Activated CD4-positive, alpha-beta T cell treated with anti-CD3 and anti-CD28 coated beads for 48 hours (primary cell): ENCODE measurements around the gene C18orf32.
A peak's percentile ranks its signal among the peaks of the same experiment; 100 is the strongest.
"Not testable (repeated sequence)": the region's sequence is repeated elsewhere in the genome, so short reads cannot be mapped to it uniquely, and the experiment has no call there.

ENCODE experiments used
- DNase-seq: peaks from one replicate; pipeline ENCODE4 v3.0.0-alpha.2; 2020

Gene C18orf32

DNA sequence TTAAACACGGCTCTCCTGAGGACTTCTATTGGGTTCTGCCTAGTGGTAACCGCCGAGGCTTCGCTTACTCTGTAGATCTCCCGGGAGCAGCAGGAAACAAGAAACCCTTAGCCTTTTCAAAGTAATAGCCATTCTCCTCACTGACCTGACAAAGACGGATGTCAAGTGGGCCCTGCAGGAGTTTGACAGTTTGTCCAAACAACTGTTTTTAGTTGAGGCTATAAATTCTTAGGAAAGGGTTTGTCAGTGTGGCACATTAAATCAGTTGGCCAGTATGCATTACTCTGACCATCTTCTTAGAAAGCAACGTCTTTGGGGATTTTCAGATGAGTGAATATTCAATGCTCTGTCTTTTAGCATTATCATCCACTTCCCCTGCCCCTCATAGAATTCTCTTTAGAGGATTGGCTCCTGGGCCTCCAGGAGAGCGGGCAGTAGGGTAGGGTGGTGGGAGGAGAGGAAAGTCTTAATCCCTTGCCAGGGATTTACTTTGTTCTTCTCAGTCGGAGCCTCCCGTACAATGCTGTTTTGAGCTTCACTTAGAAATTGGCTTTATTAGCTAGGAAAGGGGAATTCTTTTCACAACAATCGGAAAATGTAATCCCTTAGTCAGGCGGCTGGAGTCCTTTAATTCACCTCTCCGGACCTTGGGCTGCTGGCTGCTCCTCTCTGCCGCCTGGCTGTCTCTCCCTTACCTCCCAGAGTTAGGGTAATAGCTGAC lies 13.3 kb upstream of the C18orf32 start:
- no peak for DNase-seq

DNA sequence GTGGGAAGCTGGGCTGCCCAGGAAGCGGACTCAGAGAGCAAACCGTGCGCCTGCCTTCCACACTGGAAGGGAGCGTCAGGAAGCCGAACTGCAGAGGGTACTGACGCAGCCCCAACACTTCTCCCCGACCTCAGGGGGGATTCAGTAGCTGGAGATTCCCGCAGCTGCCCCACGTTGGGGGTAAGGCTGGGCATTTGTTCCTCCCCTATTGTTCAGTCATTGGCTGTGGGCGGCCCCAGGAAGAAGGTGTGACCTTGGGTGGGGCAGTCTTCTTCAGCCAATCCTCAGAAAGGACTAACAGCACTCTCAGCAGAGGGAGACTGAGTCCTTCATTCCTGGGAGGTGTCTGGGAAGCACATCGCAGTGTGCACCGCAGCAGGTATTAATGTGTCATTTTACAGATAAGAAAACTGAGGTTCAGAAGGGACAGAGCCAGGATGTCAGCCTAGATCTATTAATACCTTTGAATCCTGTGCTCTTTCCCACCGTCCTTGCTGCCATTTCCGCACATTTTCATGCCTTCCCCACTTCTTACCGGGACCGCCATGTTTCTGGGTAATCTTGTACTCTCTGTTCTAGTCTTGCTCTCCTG lies 12.1 kb upstream of the C18orf32 start:
- DNase-seq, result no peak

DNA sequence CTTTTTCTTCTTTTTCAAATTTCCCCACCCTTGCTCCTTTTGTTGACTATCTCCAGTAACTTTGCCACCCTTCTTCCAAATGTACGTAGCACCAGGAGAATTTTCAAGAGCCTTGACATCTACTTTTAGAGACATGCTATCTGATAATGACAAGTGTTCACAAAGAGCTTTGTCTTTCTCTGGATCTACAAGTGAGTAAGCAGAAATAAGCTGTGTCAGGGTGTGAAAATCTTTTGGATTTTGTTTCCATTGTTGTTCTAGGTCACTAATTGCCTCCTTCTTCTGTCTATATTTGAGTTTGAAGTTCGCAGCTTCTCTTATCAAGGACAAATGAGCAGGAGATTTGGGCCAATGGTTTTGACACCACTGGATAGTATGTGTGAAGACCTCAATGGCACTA lies 8.4 kb upstream of the C18orf32 start:
- no peak for DNase-seq

DNA sequence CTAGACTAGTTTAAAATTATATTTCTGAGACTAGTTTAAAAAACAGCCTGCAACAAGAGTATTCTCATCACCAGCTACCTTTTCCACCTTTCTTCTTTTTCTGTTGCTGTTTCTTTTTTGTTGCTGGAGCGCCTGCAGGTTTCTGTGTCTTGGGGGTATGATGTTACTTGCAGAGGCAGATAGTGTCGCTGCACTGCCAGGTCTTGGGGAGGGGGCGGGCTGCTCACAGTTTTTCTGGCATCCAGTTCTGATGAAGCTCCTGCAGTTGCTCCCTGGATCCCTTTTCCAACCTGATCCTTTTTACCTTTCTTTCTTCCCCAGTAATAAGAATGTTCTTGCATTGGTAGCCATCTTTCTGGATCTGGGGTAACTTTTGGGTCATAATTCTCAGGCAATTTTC lies 8.0 kb upstream of the C18orf32 start:
- no peak for DNase-seq

DNA sequence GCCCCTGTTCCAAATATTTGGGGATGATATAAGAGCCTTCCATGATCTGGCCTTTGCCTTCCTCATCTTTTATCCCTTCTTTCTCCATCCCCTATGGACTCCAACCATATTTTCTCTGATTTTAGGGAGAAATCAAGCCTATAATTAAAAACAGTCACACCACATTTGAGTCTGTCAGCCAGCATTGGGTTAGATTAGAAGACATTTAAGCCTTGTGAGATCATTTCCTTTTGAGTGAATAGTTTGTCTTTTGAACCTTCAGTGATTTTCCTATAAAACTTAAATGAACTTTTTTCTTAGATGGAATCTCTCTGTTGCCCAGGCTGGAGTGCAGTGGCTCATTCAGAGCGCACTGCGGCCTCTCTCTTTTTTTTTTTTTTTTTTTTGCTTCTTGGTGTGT lies 7.6 kb upstream of the C18orf32 start:
- no peak for DNase-seq

DNA sequence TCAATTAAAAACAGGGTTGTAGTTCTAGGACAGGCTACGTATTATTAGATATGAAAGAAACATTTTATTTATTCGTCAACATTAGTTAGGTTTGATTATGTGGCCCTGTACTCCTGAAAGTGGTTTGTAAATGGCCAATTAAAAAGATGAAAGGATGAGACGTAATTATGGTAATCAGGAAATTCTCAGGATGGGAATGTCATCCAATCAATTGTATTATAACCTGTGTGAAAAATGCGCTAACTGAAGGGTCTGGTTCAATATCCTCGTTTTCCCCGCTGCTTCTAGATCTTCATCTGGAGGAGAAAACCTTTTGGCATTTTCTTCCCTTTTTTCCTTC lies 5.6 kb upstream of the C18orf32 start:
- no peak for DNase-seq

DNA sequence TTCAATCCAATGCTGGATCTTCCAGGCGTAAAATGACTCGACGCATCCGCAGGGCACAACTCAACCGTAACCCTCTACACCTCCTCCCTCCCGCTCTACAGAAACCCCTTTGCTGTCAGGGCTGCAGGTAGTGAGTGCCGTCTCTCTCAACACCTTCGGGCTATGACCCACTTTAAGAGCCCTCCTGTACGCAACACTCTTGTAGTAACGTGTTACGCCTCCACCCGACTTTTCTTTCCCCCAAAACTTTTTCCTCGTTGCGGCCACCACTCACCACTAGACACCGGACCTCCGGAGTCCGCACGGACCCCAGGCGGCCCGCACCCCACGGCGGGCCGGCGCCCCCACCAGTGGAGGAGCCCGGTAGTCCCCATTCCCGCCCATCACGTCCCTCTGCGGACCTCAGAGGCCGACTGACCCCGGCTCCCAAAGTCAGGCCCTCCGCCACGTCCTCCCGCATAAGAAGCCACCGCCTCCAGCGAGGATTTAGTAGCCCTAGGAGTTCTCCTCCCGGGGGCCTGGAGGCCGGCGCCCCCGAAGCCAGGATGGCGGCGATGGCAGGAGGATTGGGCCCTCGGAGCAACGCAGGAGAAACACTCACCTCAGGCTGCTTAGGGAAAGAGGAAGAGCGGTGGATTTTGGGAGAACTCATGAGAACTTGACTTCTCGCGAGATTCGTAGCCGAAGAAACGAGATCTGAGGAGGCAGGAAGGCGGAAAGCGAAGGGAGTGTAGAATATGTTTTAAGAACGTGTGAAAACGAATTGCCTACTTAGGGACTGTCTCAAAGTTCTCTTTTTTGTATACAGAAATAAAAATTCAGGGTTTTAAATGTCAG lies 5.0 kb upstream of the C18orf32 start, which contains the start of gene RPL17:
RPL17 (minus strand) TSS at position 609 of the 837 bp plus-strand sequence.
- peak; percentile 90 for DNase-seq

DNA sequence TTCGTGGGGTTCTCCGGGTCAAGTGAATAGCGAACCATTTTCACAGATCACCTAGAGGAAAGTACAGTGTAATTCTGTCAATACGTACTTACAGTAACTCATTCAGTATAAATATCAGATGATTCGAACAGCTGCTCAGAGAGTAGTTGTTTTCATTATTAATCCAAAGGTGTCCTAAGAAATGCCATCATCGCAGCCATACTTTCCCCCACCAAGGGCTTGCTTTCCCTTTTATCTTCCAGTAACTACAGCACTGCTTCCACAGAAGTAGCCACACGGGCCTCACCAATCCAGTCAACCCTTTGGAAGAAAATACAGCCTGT lies 4.5 kb upstream of the C18orf32 start:
- no peak for DNase-seq

DNA sequence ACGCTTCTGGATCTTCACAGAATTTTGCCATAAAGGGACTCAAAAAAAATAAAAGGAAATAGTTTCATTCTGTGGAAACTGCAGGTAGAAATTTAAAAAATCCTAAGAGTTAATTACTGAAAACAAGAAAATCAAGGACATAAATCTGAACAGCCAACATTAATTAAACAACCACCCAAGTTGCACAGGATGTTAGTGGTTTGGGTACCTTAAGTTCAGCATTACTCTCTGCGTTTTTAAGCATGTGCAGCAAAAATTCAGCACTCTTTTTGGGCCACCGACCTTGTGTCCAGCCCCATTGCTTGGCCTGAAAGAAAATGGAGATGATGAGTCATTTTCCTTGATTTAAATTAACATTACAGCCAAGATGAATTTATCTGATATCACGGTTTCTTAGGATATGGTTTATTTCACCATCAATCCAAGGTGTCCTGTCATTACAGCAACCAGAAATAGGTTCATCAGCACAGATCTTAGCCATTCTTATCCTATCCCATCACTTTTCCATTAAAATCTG lies 3.3 kb upstream of the C18orf32 start:
- DNase-seq, result no peak

DNA sequence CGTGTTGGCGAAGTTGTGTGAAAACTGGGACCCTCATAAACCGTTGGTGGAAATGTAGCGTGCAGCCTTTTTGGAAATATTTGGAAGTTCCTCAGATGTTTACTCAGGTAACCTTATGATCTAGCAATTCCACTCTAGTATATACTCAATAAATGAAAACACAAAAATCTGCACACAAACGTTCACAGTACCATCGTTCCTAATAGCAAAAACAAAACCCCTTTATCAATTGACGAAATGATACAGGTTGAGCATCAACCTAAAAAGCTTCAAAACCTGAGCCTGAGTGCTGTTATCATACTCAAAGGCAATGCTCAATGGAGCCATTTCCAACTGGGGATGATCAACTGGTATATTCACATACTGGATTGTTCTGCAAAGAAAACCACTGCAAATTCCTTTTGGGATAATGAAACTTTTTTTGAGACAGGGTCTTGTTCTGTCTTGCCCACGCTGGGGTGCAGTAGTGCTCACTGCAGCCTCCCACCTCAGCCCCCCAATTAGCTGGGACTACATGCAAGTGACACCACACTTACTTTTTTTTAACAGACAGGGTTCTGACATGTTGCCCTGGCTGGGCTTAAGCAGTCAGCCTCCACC lies 777 bp upstream of the C18orf32 start:
- peak; percentile 26 for DNase-seq

DNA sequence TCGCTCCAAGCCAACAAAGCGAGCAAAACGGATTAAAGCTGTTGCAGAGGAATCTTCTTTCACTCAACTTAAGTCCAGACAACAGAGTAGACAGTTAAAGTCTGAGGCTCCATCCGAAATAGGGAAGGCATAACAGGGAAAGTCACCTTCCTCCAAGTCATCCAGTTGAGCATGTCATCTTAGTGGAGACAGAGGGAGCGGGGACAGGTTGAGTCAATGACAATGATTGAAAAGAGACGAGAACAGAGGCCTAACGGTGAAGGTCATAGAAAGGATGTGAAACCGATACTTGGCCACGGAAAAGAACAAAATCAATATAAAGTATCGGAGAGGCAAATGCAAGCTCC lies 455 bp downstream of the C18orf32 start:
- no peak for DNase-seq

DNA sequence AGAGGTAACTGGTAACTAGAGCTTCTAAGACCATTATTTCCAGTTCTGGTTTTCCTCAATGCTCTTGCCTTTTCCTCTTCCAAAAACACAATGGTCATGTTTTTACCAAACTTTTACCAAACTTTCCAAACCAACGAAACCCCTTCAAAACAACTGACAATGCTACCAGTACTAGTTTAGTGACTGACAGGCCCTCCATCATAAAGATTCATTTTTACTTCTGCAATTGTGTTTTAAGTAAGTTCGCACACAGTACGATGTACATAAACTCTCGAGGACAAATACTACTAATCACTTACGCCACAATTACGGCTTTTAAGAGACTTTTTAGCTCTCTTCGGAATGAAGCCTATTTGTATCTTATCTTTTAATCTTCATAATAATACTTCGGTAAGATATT lies 900 bp downstream of the C18orf32 start:
- no peak for DNase-seq

DNA sequence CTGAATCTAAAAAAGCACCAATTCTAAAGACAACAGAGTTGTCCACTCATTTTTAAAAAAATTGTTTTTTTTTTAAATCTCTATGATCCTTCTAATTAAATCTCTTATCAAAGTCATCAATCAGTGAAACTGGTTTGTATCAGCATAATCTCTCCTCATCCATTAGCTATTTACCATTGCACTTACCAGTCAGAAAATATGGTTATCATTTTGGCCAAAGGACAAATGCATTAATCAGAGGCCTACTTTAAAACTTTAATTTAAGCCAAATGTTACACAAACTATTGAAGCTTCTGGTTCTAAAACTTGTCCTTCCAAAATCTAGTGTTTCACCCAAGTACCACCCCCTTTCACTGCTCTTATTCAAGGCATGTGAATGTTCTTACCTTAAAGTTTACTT lies 3.8 kb downstream of the C18orf32 start:
- DNase-seq, result no peak

DNA sequence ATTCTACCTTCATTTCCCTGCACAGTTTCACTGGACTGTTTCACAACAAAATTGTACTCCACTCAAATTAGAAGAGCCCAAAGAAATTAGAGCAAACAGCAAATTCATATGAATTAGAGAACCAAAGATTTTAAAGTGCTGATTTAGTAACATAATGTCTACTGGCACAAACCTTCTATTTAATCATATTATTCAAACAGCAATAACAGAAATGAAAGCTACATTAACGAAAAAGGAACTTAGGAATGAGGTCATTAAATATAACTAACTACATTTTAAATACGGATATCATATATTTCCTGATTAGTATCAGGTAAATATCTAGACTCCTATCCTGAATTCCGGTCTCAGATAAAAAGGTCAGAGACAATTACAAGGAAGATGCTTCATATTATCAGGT lies 5.1 kb downstream of the C18orf32 start:
- no peak for DNase-seq

DNA sequence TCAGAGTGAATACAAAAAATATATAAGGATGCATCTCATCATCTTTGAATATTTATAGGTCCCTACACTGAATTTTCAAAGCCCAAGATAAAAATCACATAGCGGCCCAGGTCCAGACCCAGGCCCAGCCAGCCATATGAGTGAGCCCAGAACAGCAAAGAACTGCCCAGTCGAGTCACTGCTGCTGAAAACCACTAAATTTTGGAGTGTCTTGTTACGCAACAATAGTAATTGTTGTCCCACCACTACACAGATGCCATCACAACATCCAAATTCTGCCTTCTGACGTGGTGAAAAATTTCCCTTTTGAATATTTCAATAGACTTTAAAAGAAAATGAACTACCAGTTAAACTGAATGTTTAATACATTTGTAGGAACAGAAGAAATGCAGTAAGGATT lies 5.7 kb downstream of the C18orf32 start:
- DNase-seq, result no peak

DNA sequence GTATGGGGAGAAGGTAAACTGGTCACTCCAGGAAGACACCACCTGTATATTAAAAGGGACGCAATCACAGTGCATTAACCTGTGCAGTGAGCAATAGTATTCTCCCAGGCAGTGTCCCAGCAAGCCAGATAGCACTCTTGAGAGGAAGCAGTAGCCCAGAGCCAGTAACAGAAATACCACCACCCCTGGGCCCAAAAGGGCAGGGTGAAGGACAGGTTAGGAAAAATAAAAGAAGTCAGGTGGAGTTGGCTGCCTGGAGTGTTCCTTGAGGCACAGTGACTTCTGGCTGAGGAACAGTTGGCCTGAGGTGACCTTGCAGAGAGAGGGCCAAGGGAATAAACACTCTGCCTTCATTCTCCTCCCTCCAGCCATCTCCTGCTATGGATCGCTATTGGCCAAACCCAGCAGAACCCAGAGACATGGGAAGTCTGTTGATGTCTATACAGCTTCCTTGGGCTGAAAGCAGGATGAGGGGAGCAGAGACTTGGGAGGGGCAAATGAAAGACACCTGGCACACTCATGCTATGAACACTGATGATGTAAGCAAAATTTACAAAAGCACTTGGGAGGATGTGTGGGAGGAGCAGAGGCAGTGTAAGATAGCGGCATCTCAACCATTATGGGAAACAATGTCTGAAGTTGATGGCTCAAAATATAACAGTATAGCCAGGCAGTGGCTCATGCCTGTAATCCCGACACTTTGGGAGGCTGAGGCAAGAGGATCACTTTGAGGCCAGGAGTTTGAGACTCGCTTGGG lies 7.5 kb downstream of the C18orf32 start:
- no peak for DNase-seq

DNA sequence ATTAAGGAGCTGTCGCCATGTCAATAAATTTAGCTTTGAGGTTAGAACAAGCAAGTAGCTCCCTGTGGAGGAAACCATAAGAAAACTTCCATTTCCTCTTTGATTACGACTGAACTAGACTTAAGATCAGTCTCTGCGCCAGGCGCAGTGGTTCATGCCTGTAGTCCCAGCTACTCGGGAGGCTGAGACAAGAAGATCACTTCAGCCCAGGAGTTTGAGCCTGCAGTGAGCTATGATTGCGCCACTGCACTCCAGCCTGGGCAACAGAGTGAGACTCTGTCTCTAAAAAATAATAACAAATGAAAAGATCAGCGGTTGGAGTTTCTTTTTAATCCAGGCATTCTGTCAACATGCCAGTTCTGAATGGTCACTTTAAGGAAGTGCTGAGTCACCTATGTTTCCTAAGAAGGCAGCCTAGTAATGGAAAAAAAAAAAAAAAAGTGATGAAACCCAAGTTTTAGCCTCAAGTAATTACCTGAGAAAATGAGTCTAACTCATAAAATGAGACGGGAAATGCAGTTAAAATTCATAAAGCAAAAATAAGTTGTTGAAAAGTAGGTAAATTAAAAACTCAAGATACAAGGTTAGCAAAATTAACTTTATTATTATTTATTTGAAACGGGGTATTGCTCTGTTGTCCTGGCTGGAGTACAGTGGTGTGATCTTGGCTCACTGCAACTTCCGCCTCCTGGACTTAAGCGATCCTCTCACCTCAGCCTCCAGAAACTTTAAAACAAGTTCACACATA lies 10.2 kb downstream of the C18orf32 start:
- DNase-seq, result no peak

DNA sequence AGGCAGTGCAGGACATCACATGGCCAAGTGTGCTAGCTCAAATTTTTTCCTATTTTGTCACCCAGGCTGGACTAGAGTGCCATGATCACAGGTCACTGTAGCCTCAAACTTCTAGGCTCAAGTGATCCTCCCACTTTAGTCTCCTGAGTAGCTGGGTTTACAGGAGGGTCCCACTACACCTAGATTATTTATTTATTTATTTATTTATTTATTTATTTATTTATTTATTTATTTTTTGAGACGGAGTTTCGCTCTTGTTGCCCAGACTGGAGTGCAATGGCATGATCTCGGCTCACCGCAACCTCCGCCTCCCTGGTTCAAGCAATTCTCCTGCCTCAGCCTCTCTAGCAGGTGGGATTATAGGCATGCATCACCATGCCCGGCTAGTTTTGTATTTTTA lies 12.1 kb downstream of the C18orf32 start:
- not testable (repeated sequence) for DNase-seq

DNA sequence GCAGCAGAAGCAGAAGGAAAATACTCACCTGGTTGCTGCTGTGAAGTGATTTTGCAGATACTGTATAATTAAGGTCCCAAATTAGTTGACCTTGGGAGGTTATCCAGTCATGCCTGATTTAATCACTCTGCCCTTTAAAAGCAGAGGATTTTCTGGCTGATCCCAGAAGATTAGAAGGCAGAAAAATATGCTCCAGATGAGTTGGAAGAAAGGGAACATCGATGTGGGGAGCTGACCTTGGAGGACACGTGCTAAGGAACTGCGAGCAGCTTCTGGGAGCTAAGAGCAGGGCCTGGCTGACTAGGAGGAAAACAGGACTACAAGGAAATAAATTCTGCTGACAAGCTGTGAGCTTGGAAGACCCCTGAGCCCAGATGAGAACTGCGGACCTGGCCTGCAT lies 13.3 kb downstream of the C18orf32 start:
- no peak for DNase-seq

DNA sequence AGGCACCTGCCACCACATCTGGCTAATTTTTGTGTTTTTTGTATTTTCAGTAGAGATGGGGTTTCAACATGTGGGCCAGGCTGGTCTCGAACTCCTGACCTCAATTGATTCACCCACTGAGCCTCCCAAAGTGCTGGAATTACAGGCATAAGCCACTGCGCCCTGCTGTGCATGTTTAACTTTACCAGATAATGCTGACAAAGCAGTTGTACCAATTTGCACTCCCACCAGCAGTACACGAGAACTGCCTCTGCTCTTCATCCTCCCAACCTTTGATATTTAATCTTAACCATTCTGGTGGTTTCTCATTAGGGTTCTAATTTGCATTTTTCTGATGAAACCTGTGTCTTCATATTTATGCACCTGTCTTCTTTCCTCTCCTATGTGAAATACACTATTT lies 14.6 kb downstream of the C18orf32 start:
- DNase-seq, result no peak

DNA sequence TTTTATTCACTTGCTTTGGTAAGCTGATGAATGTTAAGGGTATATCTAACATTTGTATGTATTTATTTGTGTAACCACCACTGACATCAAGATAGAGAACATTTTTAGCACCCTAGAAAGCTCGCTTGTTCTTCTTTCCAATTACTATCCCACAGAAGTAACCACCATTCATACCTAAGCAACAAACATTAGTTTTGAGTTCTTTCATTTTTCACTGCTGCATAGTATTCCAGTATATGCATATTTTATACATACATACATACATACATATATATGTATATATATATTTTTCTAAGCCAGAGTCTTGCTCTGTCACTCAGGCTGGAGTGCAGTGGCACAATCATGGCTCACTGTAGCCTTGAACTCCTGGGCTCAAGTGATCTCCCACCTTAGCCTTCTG lies 15.5 kb downstream of the C18orf32 start:
- DNase-seq, result no peak

DNA sequence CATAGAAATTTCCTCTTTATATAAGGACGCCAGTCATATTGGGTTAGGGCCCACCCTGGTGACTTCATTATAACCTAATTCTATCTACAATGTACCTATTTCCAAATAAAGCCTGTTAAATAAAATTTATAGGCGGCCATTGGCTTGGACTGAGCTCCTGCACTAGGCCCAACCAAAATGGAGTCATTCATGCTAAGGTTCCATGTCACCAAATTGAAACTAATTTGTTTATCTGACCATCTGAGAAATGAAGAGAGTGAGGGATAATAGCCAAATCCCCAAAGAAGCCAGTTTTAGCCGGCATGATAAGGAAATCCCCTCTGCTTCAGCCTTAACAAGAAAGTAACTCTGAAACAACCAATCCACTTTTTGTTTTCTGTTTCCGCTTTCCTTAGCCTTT lies 19.4 kb downstream of the C18orf32 start:
- DNase-seq, result no peak
